Hepatocyte (in vitro differentiated cells): ENCODE measurements around the gene ZNF132. TPM values are rescaled to one million over a fixed set of nuclear protein-coding genes. Genes with fewer than 3 reads are reported as not detected.
A peak's percentile ranks its signal among the peaks of the same experiment; 100 is the strongest.

Experiments
- DNase-seq: peaks from one replicate; pipeline ENCODE4 v3.0.0-alpha.2; 2016; ENCODE audit warnings: low spot score
- H2AFZ ChIP-seq: fragments of 200-600 bp; sonication (generic); 2 replicates; pipeline ENCODE4 v1.6.0; 2016; ENCODE audit warnings: antibody characterized with exemption, mild to moderate bottlenecking
- H3K27ac ChIP-seq: fragments of 200-600 bp; sonication (generic); 2 replicates; pipeline ENCODE4 v1.5.1; 2016; ENCODE audit warnings: mild to moderate bottlenecking
- H3K27me3 ChIP-seq: fragments of 200-600 bp; sonication (generic); 2 replicates; pipeline ENCODE4 v1.6.1; 2016
- H3K36me3 ChIP-seq: fragments of 200-600 bp; sonication (generic); replicated peaks from 2 replicates; pipeline ENCODE4 v1.5.1; 2016; ENCODE audit warnings: low read depth; ENCODE audit not compliant: insufficient read depth
- H3K4me1 ChIP-seq: fragments of 200-600 bp; sonication (generic); 2 replicates; pipeline ENCODE4 v1.5.1; 2016; ENCODE audit warnings: mild to moderate bottlenecking, moderate library complexity; ENCODE audit not compliant: insufficient read depth
- H3K4me2 ChIP-seq: fragments of 200-600 bp; sonication (generic); 2 replicates; pipeline ENCODE4 v1.6.0; 2016
- H3K4me3 ChIP-seq: fragments of 200-600 bp; sonication (generic); 2 replicates; pipeline ENCODE4 v1.5.1; 2016; ENCODE audit warnings: mild to moderate bottlenecking
- H3K79me2 ChIP-seq: fragments of 200-600 bp; sonication (generic); 2 replicates; pipeline ENCODE4 v1.6.0; 2017; ENCODE audit warnings: mild to moderate bottlenecking
- H3K9me2 ChIP-seq: fragments of 200-600 bp; sonication (generic); replicated peaks from 2 replicates; pipeline ENCODE4 v1.6.0; 2017; ENCODE audit warnings: mild to moderate bottlenecking; ENCODE audit not compliant: insufficient read depth
- H3K9me3 ChIP-seq: fragments of 200-600 bp; sonication (generic); 2 replicates; pipeline ENCODE4 v1.5.1; 2016; ENCODE audit warnings: low read depth, mild to moderate bottlenecking
- H4K20me1 ChIP-seq: fragments of 200-600 bp; sonication (generic); 2 replicates; pipeline ENCODE4 v1.6.0; 2016; ENCODE audit warnings: mild to moderate bottlenecking; ENCODE audit not compliant: insufficient read depth, poor library complexity, severe bottlenecking
- EZH2 ChIP-seq: fragments of 200-600 bp; sonication (generic); IDR thresholded peaks from 2 replicates; pipeline ENCODE4 v1.6.1; 2016; ENCODE audit warnings: antibody characterized with exemption, mild to moderate bottlenecking, borderline replicate concordance
- EZH2phosphoT487 ChIP-seq: fragments of 200-600 bp; sonication (generic); IDR thresholded peaks from one replicate; pipeline ENCODE4 v1.6.1; 2018; ENCODE audit warnings: antibody characterized with exemption, mild to moderate bottlenecking, low read depth, moderate library complexity; ENCODE audit not compliant: unreplicated experiment, severe bottlenecking
- WGBS: methylation state at CpG from one replicate; pipeline ENCODE4 v1.1.6; 2016; ENCODE audit warnings: low lambda C conversion rate; ENCODE audit errors: missing lambda C conversion rate; 5-methylcytosine and 5-hydroxymethylcytosine counted together
- polyA plus RNA-seq: library from polyadenylated mRNA; unstranded; fragments of >200 nt; fragmentation: Nextera tagmentation; extraction: Ambion mirVana; gene quantifications from 2 replicates; pipeline ENCODE4 v1.2.1, GENCODE V29; 2016
- total RNA-seq: library from RNA; depleted of rRNA; stranded (reverse); fragments of >200 nt; gene quantifications from 2 replicates; pipeline ENCODE4 v1.2.3, GENCODE V29; 2014
- TF ChIP-seq, protein P1 (sequence below): fragments of 200-600 bp; sonication (generic); IDR thresholded peaks from 2 replicates; pipeline ENCODE4 v1.5.1; 2016; ENCODE audit warnings: antibody characterized with exemption, mild to moderate bottlenecking; ENCODE audit not compliant: poor library complexity

ZNF132 gene
- total and polyA plus RNA-seq, 2 experiments from 2014 or later: 0.35 to 1.0 TPM

DNA sequence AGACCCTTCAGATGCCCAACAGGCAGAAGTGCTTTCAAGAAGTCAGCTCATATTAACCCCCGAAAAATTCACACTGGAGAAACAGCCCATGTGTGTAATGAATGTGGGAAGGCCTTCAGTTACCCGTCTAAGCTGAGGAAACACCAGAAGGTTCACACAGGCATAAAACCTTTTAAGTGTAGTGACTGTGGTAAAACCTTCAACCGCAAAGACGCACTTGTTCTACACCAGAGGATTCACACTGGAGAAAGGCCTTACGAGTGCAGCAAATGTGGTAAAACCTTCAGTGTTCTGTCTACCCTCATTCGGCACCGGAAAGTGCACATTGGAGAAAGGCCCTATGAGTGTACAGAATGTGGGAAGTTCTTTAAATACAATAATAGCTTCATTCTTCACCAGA is 22.9 kb downstream of the ZNF132 start:
- Histone ChIP-seq H3K9me3 (no peaks in the 10 kb centered on the region), H4K20me1 (no peaks in the 10 kb centered on the region), H2AFZ (no peak overlapping the region), H3K79me2 (peaks cover 8% of the 10 kb centered on the region), H3K36me3 (no peaks in the 10 kb centered on the region), H3K27ac (no peak overlapping the region), H3K4me1 (no peaks in the 10 kb centered on the region), H3K4me2 (no peak overlapping the region), H3K4me3 (no peak overlapping the region), H3K27me3 (no peaks in the 10 kb centered on the region), H3K9me2 (no peaks in the 10 kb centered on the region)
- WGBS: 97% methylated on average over 7 of the region's 7 CpGs
- TF ChIP-seq EZH2: no peak
- no peak for TF ChIP-seq EZH2phosphoT487
- TF ChIP-seq, protein P1, sequence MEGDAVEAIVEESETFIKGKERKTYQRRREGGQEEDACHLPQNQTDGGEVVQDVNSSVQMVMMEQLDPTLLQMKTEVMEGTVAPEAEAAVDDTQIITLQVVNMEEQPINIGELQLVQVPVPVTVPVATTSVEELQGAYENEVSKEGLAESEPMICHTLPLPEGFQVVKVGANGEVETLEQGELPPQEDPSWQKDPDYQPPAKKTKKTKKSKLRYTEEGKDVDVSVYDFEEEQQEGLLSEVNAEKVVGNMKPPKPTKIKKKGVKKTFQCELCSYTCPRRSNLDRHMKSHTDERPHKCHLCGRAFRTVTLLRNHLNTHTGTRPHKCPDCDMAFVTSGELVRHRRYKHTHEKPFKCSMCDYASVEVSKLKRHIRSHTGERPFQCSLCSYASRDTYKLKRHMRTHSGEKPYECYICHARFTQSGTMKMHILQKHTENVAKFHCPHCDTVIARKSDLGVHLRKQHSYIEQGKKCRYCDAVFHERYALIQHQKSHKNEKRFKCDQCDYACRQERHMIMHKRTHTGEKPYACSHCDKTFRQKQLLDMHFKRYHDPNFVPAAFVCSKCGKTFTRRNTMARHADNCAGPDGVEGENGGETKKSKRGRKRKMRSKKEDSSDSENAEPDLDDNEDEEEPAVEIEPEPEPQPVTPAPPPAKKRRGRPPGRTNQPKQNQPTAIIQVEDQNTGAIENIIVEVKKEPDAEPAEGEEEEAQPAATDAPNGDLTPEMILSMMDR: no peak
- DNase-seq: no peak

DNA sequence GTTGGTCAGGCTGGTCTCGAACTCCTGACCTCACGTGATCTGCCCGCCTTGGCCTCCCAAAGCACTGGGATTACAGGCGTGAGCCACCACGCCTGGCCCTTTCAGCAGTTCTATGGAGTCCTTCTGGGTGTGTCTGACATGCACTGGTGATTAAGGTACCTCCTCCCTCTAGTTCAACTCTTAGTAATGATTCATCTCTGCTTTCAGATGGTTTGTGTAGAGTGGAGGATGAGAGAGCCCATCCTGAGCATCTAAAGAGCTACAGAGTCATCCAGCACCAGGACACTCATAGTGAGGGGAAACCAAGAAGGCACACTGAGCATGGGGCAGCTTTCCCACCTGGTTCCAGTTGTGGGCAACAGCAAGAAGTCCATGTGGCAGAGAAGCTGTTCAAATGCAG is 23.3 kb downstream of the ZNF132 start:
- Histone ChIP-seq H3K4me1 (no peaks in the 10 kb centered on the region), H4K20me1 (no peaks in the 10 kb centered on the region), H3K27ac (no peak overlapping the region), H3K27me3 (no peaks in the 10 kb centered on the region), H2AFZ (no peak overlapping the region), H3K4me2 (no peak overlapping the region), H3K9me2 (no peaks in the 10 kb centered on the region), H3K36me3 (no peaks in the 10 kb centered on the region), H3K79me2 (peaks cover 8% of the 10 kb centered on the region), H3K4me3 (no peak overlapping the region), H3K9me3 (no peaks in the 10 kb centered on the region)
- TF ChIP-seq EZH2 (no peak), EZH2phosphoT487 (no peak)
- TF ChIP-seq, protein P1: no peak
- DNase-seq: no peak
- 94% methylated on average over 5 of the region's 5 CpGs for WGBS

DNA sequence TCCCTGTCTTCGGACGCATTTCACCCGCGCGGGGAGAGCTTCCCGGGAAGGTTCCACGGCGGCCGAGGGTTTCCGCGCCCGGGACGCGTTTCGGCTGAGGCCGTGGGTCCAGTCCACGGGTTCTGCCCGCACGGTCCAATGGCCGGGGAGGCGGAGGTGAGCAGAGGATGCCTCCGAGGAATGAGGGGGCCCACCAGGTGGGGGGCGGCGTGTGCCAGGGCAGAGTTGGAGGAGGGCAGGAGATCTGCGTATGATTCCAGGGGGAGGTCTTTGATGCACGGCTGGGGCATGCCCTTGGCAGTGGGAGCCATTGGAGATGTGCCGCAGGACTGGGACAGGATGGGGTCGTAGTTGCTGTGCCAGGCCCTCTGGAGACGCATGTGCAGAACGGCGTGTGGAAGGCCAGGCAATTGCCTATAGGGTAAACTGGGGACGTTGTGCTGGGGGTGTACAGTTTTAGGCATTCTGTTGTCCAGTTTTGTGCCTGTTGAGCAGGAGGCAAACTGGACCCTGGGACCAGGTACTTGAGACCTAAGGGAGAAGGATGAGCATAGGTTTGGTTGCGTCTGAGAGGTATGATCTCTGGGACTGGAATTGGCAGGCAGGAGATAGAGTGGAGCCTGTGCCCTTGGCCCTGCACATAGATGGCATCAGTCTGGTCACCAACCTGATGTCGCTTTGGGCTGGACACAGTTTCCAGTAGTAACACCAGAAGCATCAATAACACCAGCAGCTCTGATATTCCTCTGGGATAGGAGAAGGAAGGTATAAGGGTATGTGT is 30.8 kb downstream of the ZNF132 start:
- TF ChIP-seq EZH2: no peak
- TF ChIP-seq, protein P1: no peak
- TF ChIP-seq EZH2phosphoT487: no peak
- H3K27ac ChIP-seq: peak overlapping the region; percentile 95
- WGBS: 11% methylated on average over 30 of the region's 34 CpGs

More for the DNA sequence above, 30.8 kb downstream of the ZNF132 start:
- Histone ChIP-seq H3K4me2 (peak overlapping the region; percentile 97), H3K4me1 (peaks cover 8% of the 10 kb centered on the region), H3K4me3 (peak overlapping the region; percentile 61), H3K36me3 (no peaks in the 10 kb centered on the region), H3K27me3 (no peaks in the 10 kb centered on the region), H3K9me2 (no peaks in the 10 kb centered on the region), H3K9me3 (no peaks in the 10 kb centered on the region), H2AFZ (peak overlapping the region; percentile 98), H3K79me2 (peaks cover 40% of the 10 kb centered on the region), H4K20me1 (no peaks in the 10 kb centered on the region)
- DNase-seq: peak; percentile 56
